Measurements from ENCODE around the gene PNO1. TPM values are rescaled to one million over a fixed set of nuclear protein-coding genes. Genes with fewer than 3 reads are reported as not detected.

The PNO1 gene
- total and polyA plus RNA-seq, 11 donors: 4.5 to 20.1 (median 8.8) TPM

DNA sequence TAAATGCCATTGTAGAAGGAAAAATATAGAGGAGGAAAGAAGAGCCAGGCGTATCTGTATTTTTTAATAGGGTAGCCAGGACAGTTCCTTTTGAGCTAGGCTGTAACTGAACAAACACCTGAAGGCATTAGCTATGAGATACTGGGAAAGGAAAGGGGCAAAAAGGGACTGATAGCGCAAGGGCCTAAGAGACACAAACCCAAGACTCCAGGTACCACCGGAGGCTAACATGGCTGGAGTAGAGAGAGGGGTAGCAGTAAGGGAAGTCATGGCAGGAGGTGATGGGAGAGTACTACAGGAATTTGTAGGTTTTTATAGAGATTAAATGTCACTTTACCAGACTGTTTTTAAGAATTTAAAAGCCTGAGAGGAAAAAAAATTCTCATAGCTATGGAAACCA, 20.7 kb downstream of the PNO1 start:
- no peak for ATAC-seq
- WGBS, 4 donors: 97 to 99% (median 97%) methylated on average over 3 of the region's 3 CpGs
- Histone ChIP-seq H3K27ac (no peak overlapping the region), H3K4me3 (no peak overlapping the region), H3K4me1 (peaks cover 0 to 6% (median 0%) of the 10 kb centered on the region in 12 donors), H3K9me3 (no peaks in the 10 kb centered on the region), H3K36me3 (peaks cover 0 to 83% (median 54%) of the 10 kb centered on the region in 9 donors), H3K27me3 (no peaks in the 10 kb centered on the region)
- TF ChIP-seq, protein P1, sequence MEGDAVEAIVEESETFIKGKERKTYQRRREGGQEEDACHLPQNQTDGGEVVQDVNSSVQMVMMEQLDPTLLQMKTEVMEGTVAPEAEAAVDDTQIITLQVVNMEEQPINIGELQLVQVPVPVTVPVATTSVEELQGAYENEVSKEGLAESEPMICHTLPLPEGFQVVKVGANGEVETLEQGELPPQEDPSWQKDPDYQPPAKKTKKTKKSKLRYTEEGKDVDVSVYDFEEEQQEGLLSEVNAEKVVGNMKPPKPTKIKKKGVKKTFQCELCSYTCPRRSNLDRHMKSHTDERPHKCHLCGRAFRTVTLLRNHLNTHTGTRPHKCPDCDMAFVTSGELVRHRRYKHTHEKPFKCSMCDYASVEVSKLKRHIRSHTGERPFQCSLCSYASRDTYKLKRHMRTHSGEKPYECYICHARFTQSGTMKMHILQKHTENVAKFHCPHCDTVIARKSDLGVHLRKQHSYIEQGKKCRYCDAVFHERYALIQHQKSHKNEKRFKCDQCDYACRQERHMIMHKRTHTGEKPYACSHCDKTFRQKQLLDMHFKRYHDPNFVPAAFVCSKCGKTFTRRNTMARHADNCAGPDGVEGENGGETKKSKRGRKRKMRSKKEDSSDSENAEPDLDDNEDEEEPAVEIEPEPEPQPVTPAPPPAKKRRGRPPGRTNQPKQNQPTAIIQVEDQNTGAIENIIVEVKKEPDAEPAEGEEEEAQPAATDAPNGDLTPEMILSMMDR (IDR thresholded peaks at IDR 0.05): no peak
- no peak for TF ChIP-seq POLR2A (IDR thresholded peaks at IDR 0.05)
- DNase-seq: no peak
- intact Hi-C loops (cut with DNase I): no loop called here

DNA sequence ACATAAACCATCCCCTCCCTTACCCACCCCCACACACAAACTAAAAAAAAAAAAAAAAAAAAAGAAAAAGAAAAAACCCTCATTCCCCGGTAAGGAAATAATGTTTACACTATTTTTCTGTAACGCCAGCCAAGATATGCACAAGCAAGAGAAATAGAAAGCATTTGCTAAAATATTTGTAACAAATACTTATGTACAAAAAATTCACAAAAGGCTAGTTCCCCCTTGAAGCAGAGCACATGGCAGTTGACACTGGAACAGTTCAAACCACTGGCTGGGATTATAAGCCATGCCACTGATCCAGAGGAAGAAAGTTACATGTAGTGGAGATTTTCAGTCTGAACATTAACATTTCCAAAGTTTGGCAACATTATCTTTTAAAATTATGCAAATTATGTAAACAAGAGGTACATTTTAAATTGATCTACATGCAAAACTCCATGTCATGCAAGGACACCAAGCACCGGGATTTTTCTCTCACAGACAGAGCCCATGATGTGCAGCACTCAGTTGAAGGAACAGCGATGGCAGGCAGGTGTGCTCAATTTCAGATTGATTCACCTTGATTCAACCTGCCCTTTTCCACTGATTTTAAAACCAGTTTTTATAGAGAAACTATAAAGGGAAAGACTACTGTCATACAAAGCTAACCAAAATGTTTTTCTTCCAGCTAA, 21.4 kb downstream of the PNO1 start:
- no peak overlapping the region for H3K4me3 ChIP-seq
- WGBS, 4 donors: 83 to 95% (median 87%) methylated on average over 4 of the region's 4 CpGs
- H3K4me1 ChIP-seq: no peaks in the 10 kb centered on the region
- intact Hi-C loops (cut with DNase I): no loop called here
- TF ChIP-seq POLR2A (IDR thresholded peaks at IDR 0.05): no peak
- TF ChIP-seq, protein P1 (IDR thresholded peaks at IDR 0.05): no peak
- H3K9me3 ChIP-seq: no peaks in the 10 kb centered on the region
- ATAC-seq (no peak), DNase-seq (no peak)
- H3K27me3 ChIP-seq: no peaks in the 10 kb centered on the region
- H3K27ac ChIP-seq: no peak overlapping the region
- H3K36me3 ChIP-seq: peaks cover 0 to 82% (median 53%) of the 10 kb centered on the region in 9 donors

DNA sequence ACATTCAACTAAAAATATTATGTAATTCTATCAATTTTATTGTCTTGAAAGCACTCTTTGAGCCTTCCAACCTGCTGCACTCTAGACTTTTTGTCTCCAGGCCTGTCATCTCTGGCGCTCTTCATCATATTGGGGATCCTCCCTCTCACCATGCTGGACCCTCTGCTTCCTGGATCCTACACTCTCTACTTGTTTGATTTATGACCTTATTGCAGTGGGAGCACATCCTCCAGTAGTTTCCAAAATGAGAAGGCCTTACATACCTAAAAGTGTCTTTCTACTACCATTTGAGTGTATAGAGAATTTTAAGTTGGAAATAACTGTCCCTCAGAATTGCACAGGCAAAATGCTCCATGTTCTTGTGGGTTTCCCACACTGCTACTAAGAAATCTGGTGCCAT, 25.2 kb downstream of the PNO1 start:
- WGBS, 4 donors: 100% methylated on average over 1 of the region's 1 CpG
- Histone ChIP-seq H3K36me3 (peaks cover 0 to 71% (median 44%) of the 10 kb centered on the region in 9 donors), H3K4me3 (no peak overlapping the region)

DNA sequence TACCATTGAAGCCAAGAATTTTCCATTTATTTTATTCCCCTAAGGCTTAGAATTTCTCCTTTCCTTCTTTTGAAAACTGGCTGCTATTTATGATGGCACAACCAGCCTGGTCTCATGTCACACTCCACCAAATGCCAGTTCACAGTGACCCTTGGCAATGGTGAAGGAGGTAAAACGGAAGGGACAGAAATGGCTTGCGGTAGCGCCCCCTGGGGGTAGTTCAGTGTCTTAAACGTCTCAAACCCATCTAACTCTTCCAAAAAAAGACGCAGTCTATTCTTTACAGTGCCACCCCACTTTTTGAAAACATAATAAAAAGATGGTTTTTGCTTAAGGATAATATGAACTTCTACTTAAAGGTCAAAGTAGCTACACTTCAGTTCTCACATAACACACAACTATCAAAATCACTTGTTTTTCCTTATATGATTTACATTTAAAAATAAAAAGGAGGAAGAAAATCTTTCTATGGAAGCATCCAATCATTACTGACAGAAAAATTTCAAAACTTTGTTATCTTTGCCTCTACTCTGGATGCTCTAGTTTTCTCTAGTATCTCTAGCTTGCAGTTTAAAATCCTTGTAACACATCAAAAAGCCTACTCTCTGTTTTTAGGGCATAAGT, 28.0 kb downstream of the PNO1 start:
- no peaks in the 10 kb centered on the region for H3K27me3 ChIP-seq
- WGBS, 4 donors: 39 to 48% (median 45%) methylated on average over 5 of the region's 5 CpGs
- peaks cover 0 to 18% (median 3%) of the 10 kb centered on the region in 12 donors for H3K4me1 ChIP-seq
- TF ChIP-seq, protein P1 (IDR thresholded peaks at IDR 0.05): peak; percentile 27 to 62 (median 52)
- TF ChIP-seq POLR2A (IDR thresholded peaks at IDR 0.05): no peak
- H3K27ac ChIP-seq: no peak overlapping the region
- DNase-seq (peak in 3 of 5 donors; percentile 15 to 39 (median 24)), ATAC-seq (no peak)
- intact Hi-C loops (cut with DNase I): loop anchor here in 1 of 10 donors (10.0 kb wide), 1 partner anchor 99 kb away; no protein-coding TSS in a partner anchor
- no peaks in the 10 kb centered on the region for H3K9me3 ChIP-seq
- peaks cover 0 to 51% (median 30%) of the 10 kb centered on the region in 9 donors for H3K36me3 ChIP-seq
- H3K4me3 ChIP-seq: no peak overlapping the region

More for the DNA sequence above, 25.2 kb downstream of the PNO1 start:
- no peak for TF ChIP-seq POLR2A (IDR thresholded peaks at IDR 0.05)
- TF ChIP-seq, protein P1 (IDR thresholded peaks at IDR 0.05): no peak
- Histone ChIP-seq H3K27me3 (no peaks in the 10 kb centered on the region), H3K27ac (no peak overlapping the region), H3K9me3 (no peaks in the 10 kb centered on the region), H3K4me1 (no peaks in the 10 kb centered on the region)
- no peak for DNase-seq
- intact Hi-C loops (cut with DNase I): loop anchor here in 1 of 10 donors (10.0 kb wide), 1 partner anchor 102 kb away; no protein-coding TSS in a partner anchor
- no peak for ATAC-seq
